Measurements from ENCODE around the gene DLGAP4.
A peak's percentile ranks its signal among the peaks of the same experiment; 100 is the strongest.

Gene DLGAP4

DNA sequence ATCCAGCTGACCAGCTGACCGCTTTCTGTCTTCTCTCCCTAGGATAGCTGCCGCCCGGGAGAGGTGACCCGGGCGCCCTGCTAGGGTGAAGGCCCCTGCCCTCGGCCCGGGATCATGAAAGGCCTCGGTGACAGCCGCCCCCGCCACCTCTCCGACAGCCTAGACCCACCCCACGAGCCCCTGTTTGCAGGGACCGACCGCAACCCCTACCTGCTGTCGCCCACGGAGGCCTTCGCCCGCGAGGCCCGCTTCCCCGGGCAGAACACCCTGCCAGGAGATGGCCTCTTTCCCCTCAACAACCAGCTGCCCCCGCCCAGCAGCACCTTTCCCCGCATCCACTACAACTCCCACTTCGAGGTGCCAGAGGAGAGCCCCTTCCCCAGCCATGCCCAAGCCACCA lies 125.5 kb downstream of the DLGAP4 start:
- TF ChIP-seq, protein P1, sequence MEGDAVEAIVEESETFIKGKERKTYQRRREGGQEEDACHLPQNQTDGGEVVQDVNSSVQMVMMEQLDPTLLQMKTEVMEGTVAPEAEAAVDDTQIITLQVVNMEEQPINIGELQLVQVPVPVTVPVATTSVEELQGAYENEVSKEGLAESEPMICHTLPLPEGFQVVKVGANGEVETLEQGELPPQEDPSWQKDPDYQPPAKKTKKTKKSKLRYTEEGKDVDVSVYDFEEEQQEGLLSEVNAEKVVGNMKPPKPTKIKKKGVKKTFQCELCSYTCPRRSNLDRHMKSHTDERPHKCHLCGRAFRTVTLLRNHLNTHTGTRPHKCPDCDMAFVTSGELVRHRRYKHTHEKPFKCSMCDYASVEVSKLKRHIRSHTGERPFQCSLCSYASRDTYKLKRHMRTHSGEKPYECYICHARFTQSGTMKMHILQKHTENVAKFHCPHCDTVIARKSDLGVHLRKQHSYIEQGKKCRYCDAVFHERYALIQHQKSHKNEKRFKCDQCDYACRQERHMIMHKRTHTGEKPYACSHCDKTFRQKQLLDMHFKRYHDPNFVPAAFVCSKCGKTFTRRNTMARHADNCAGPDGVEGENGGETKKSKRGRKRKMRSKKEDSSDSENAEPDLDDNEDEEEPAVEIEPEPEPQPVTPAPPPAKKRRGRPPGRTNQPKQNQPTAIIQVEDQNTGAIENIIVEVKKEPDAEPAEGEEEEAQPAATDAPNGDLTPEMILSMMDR (IDR thresholded peaks at IDR 0.05; ENCODE audit: low read depth, low read length, missing control alignments) = no peak
- H3K4me3 ChIP-seq (ENCODE audit: low read depth, low read length) = no peak overlapping the region
- in situ Hi-C loops (cut with HindIII; ENCODE audit: low sequenced_read_pairs) = no loop called here
- no peak for DNase-seq (ENCODE audit: low read depth)

DNA sequence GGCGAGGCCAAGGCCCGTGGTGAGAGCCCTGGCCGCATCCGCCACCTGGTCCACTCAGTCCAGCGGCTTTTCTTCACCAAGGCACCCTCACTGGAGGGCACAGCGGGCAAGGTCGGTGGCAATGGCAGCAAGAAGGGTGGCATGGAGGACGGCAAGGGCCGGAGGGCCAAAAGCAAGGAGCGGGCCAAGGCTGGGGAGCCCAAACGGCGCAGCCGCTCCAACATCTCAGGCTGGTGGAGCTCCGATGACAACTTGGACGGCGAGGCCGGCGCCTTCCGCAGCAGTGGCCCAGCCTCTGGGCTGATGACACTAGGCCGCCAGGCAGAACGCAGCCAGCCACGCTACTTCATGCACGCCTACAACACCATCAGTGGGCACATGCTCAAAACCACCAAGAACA lies 126.0 kb downstream of the DLGAP4 start:
- no peak overlapping the region for H3K4me3 ChIP-seq (ENCODE audit: low read depth, low read length)
- in situ Hi-C loops (cut with HindIII; ENCODE audit: low sequenced_read_pairs) = no loop called here
- DNase-seq (ENCODE audit: low read depth) = no peak
- TF ChIP-seq, protein P1 (IDR thresholded peaks at IDR 0.05; ENCODE audit: low read depth, low read length, missing control alignments) = no peak

DNA sequence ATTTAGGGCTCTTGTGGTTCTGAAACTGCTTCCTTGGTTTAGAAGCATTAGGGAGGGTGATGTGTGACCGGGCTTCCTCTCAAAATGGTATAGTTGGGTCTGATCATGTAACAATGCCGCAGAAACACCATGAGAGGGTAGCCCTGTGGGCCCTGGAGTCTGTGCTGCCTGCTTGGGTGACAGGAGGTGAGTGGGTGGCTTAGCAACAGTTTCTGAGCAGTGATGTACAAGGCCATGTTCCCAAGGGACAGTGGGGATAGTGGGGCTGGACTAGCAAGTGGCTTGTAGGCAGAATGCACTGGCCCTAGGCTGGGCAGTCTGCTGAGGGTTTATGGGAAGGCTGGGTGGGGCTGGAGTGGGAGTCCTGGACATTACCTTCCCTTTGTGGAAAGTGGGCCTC lies 128.2 kb downstream of the DLGAP4 start:
- TF ChIP-seq, protein P1 (IDR thresholded peaks at IDR 0.05; ENCODE audit: low read depth, low read length, missing control alignments) = no peak
- in situ Hi-C loops (cut with HindIII; ENCODE audit: low sequenced_read_pairs) = no loop called here
- DNase-seq (ENCODE audit: low read depth) = no peak
- no peak overlapping the region for H3K4me3 ChIP-seq (ENCODE audit: low read depth, low read length)

DNA sequence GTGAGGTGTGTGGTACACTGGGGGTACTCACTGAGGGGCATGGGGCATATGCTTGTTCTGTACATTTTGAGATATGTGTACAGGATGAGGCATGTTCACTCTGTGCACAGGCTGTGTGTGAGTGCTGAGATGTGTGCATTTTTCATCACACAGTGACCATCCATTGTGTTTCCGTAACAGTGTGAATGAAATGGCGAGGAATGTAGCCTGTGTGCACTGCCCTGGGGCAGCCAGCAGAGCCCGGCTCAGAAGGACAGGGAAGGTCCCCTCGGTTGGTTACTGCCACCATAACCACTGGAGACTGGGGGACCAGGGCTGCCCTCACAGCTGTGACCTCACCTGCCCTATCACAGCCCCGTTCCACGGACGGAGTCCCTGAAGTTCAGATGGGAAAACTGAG lies 129.0 kb downstream of the DLGAP4 start:
- DNase-seq (ENCODE audit: low read depth) = no peak
- in situ Hi-C loops (cut with HindIII; ENCODE audit: low sequenced_read_pairs) = no loop called here
- no peak overlapping the region for H3K4me3 ChIP-seq (ENCODE audit: low read depth, low read length)
- TF ChIP-seq, protein P1 (IDR thresholded peaks at IDR 0.05; ENCODE audit: low read depth, low read length, missing control alignments) = no peak

DNA sequence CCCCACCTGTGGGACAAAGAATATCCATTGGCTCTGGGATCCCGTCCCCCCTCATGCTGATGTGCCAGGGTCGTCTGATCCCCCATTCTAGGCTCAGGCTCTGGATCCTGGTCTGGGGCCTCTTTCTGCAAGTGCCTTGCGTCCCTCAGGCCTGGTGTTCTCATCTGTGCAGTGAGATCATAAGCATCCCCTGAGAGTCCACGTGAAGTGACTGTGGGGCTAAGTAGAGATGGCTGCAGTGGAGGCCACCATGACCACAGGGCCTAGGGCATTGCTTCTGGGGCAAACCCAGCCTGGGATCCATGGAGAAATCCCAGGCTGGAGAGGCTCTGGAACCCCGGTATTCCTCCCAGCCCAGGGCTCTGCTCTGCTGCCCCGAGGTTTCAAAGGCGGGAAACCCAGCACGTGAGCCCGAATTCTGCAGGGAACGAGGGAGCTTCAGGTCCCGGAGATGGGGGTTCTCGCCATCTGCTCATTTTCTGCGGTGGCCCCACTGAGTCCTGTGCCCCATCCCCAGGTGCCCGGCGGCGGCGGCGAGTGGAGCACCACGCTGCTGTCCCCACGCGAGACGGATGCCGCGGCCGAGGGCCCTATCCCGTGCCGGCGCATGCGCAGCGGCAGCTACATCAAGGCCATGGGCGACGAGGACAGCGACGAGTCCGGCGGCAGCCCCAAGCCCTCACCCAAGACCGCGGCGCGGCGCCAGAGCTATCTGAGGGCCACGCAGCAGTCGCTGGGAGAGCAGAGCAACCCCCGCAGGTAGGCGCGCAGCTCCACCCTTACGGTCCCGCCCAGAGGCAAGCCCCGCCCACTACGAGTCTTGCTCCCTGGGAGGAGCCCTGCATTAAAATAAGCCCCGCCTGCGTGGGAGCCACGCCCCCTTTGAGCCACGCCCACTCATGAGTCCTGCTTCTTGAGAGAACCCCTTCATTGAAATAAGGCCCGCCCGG lies 129.7 kb downstream of the DLGAP4 start:
- TF ChIP-seq, protein P1 (IDR thresholded peaks at IDR 0.05; ENCODE audit: low read depth, low read length, missing control alignments) = no peak
- H3K4me3 ChIP-seq (ENCODE audit: low read depth, low read length) = peak overlapping the region; percentile 25
- no peak for DNase-seq (ENCODE audit: low read depth)
- in situ Hi-C loops (cut with HindIII; ENCODE audit: low sequenced_read_pairs) = no loop called here

DNA sequence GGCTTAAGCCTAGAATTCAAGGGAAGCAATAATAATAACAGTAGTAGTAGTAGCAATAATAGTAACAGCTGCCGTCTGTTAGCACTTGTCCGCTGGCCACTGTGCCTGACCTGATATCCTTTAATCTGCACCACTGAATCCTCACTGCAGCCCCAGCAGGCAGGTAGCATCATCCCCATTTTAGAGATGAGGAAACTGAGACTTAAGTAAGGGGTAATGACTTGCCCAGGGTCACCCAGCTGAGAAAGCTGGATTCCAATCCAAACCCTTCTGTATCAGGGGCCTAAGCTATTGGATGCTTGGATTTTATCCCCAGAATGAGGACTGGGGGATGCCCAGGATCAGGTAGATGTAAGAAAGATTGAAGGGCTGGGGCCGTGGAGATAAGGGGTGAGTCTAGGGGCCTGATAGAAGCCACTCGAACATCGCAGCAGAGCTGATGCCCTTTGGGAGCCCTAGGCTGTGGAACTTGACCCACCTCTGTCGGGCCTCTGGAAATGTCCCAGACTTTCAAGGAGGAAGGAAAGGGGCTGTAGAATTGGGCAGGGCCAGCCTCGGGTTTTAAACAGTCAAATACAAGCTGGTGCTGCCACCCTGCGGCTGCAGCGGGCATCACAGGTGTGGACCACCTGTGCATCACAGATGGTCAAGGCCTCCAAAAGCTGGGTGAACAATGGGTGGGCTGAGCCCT lies 133.0 kb downstream of the DLGAP4 start:
- peak; percentile 22 for DNase-seq (ENCODE audit: low read depth)
- in situ Hi-C loops (cut with HindIII; ENCODE audit: low sequenced_read_pairs) = no loop called here
- TF ChIP-seq, protein P1 (IDR thresholded peaks at IDR 0.05; ENCODE audit: low read depth, low read length, missing control alignments) = peak; percentile 85
- H3K4me3 ChIP-seq (ENCODE audit: low read depth, low read length) = no peak overlapping the region

All from astrocyte of the cerebellum (primary cell).